Measurements from ENCODE around the gene CENPW. TPM values are rescaled to one million over a fixed set of nuclear protein-coding genes. Genes with fewer than 3 reads are reported as not detected.

CENPW gene
- total RNA-seq, 4 donors from 2014 or later: 1.2 to 1.9 TPM; not detected in 2

DNA sequence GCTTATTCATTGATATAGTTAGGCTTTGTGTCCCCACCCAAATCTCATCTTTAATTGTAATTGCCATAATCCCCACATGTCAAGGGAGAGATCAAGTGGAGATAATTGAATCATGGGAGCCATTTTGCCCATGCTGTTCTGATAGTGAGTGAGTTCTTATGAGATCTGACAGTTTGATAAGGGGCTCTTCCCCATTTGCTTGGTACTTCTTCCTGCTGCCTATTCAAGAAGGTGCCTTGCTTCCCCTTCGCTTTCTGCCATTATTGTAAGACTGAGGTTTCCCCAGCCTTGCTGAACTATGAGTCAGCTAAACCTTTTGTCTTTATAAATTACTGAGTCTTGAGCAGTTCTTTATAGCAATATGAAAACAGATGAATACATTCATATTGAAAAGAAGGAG is 45.6 kb downstream of the CENPW start:
- 95 to 100% methylated on average over 1 of the region's 1 CpG for WGBS, 2 donors
- intact Hi-C loops (cut with DNase I; ENCODE audit: low total_unique reads): no loop called here
- no peak for DNase-seq (ENCODE audit: low spot score in 2 of 2)
- TF ChIP-seq POLR2A (IDR thresholded peaks at IDR 0.05) (no peak), CTCF (IDR thresholded peaks at IDR 0.05) (no peak)
- no peak overlapping the region for H3K4me3 ChIP-seq (ENCODE audit: low read depth, poor library complexity, severe bottlenecking)

DNA sequence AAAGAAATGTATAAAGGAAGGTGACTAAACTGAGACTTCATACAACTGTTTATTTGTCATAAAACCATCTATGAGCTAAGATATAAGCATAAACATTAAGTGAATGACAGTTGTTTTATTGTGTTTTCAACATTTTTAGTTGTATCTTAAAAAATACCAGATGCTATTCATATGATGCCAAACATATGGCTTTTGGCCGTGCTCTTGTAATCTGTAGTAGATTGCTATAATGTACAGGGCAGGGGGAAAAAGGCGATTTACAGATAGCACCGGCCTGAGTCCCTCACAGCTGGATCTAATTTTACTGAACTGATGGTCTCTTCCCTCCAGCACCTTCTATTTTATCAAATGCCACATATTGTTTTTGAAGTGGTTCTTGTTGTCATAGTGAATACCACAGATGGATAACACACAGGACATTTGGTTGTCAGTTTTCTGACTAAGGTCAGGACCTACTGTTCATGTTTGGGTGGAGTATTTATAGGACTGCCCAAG is 48.2 kb downstream of the CENPW start:
- no peak for DNase-seq (ENCODE audit: low spot score in 2 of 2)
- TF ChIP-seq POLR2A (IDR thresholded peaks at IDR 0.05): no peak
- TF ChIP-seq CTCF (IDR thresholded peaks at IDR 0.05): no peak
- H3K4me3 ChIP-seq (ENCODE audit: low read depth, poor library complexity, severe bottlenecking): no peak overlapping the region
- intact Hi-C loops (cut with DNase I; ENCODE audit: low total_unique reads): no loop called here
- WGBS, 2 donors: 52 to 56% methylated on average over 3 of the region's 3 CpGs

- WGBS, 2 donors: 78 to 92% methylated on average over 2 of the region's 2 CpGs
Measured at GRCh38 chr6:126396131-126396530, 56.2 kb downstream of the CENPW start.

More at GRCh38 chr6:126396131-126396530, 56.2 kb downstream of the CENPW start:
- TF ChIP-seq POLR2A (IDR thresholded peaks at IDR 0.05) (no peak), CTCF (IDR thresholded peaks at IDR 0.05) (no peak)
- H3K4me3 ChIP-seq (ENCODE audit: low read depth, poor library complexity, severe bottlenecking): no peak overlapping the region
- intact Hi-C loops (cut with DNase I; ENCODE audit: low total_unique reads): no loop called here
- no peak for DNase-seq (ENCODE audit: low spot score in 2 of 2)

All from lower leg skin (tissue), 4 donors.